HUES6 (cell line): Measurements from ENCODE around the gene TSC22D1.

ENCODE experiments used
- H3K27ac ChIP-seq: 2 replicates; pipeline ENCODE4 v1.7.0; 2013; ENCODE audit warnings: low read depth, mild to moderate bottlenecking, low read length, inconsistent platforms
- H3K27me3 ChIP-seq: 2 replicates; pipeline ENCODE4 v1.6.1; 2013; ENCODE audit warnings: low read length; ENCODE audit not compliant: control insufficient read depth, insufficient read depth
- H3K36me3 ChIP-seq: 2 replicates; pipeline ENCODE4 v1.6.1; 2013; ENCODE audit warnings: low read length; ENCODE audit not compliant: control insufficient read depth, insufficient read depth
- H3K4me1 ChIP-seq: 2 replicates; pipeline ENCODE4 v1.6.1; 2013; ENCODE audit warnings: low read length; ENCODE audit not compliant: control insufficient read depth, insufficient read depth
- H3K4me3 ChIP-seq: 2 replicates; pipeline ENCODE4 v1.5.1; 2013; ENCODE audit warnings: low read depth, low read length
- H3K9ac ChIP-seq: one replicate; pipeline ENCODE4 v1.6.1; 2013; ENCODE audit warnings: mild to moderate bottlenecking, low read length
- H3K9me3 ChIP-seq: 2 replicates; pipeline ENCODE4 v1.6.1; 2013; ENCODE audit warnings: low read depth, low read length; ENCODE audit not compliant: control insufficient read depth, insufficient read depth

TSC22D1 gene

DNA sequence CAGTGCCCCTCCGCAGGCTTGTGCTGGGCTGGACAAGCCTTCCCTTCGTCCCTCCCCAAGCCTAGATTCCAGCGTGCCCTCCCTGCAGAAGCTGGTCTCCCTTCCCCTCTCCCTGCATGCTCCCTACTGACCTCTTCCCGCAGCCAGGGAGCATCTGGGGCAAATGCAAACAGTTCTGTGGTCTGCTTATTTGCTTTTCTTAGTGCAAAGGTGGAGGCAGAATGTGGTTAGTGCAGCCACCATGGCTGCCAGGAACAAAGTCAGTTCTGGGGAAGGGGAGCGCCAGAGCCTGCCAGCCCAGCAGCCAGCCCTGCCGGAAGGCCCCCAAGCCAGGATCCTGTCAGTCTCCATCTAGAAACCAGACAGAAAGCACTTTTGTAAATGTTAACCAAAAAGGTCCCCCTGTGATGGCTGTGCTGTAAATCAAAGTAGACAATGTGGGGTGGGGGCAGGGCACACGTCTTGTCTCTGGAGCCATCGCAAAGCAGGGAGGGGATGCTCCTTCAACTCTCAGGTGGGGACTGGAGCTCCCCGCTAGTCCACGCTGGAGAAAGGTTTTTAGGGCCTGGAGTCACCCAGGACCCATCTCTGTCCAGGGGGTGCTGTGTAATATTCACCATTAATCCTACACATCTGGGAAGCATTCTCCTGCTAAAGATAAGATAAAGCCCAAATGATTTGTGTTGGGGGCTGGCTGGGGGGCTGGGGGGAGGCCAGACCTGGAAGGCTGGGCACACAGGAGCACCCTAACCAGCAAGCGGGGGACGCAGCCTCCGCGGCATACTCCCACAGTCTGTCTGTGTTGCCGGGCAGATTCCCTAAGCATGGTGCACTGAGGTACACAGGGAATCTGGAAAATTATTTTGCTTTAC, 171.6 kb downstream of the TSC22D1 start:
- Histone ChIP-seq H3K9me3 (no peaks in the 10 kb centered on the region), H3K36me3 (no peaks in the 10 kb centered on the region), H3K27ac (peak overlapping the region; percentile 77), H3K27me3 (no peaks in the 10 kb centered on the region), H3K4me1 (peaks cover 60% of the 10 kb centered on the region), H3K4me3 (peak overlapping the region; percentile 36), H3K9ac (peak overlapping the region; percentile 67)

DNA sequence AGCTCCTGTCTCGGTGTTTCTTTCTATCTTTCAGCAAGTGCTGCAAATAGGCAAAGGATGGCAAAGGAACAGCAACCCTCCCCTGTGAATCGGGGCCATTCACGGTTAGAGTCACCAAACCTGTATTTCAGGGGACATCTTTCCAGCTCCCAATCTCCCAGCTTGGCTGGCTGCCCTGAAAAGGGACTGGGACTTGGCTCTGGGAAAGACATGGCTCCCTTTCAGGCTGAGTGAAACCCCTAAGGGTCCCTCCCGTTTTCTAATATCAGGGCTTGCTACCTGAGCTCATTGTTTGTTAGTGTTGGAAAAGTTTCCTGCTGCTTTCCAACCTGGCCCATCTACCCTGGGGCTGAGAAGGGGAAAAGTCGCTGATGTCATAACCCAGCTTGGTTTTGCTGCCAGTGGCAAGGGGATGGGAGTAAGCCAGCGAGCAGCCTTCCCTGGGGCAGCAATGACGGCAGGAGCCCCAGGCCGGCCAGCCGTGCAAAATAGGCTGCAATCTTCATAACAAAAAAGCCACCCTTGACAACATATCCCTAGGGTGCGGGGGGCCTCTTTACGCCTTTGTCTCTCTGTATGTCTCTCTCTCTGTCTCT, 172.6 kb downstream of the TSC22D1 start:
- Histone ChIP-seq H3K27ac (peak overlapping the region; percentile 77; the same call in 1 of the 2 replicates), H3K27me3 (no peaks in the 10 kb centered on the region), H3K9ac (peak overlapping the region; percentile 67), H3K4me3 (peak overlapping the region; percentile 36), H3K4me1 (peaks cover 60% of the 10 kb centered on the region), H3K36me3 (no peaks in the 10 kb centered on the region), H3K9me3 (no peaks in the 10 kb centered on the region)

DNA sequence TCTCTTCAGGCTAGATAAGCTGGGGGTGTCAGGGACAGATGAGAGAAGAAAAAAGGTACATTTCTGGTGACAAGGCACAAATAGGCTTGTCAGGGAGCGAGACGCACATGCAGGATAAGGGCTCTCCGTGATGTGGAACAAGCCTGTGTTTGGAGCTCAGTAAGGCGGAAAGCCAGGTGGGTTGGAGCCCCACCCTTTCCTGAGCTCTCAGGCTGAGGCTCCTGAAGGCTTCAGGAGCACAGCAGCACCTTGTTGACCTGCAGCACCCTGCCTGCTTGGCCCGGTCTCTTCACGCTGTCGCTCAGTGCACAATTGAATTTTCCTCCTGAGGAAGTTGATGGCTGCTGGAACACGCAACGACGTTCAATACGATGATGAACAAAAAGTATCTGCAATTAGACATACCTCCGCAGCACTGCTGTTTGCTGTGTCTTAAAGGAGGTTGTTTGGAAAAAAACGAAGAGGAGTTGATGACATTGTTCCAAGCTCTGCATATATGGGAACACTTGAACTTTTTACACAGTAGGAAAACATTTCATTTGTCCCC, 173.2 kb downstream of the TSC22D1 start:
- peaks cover 61% of the 10 kb centered on the region for H3K4me1 ChIP-seq
- no peak overlapping the region for H3K27ac ChIP-seq
- peak overlapping the region; percentile 36; the same call in 1 of the 2 replicates for H3K4me3 ChIP-seq
- H3K9ac ChIP-seq = peak overlapping the region; percentile 49
- H3K9me3 ChIP-seq = no peaks in the 10 kb centered on the region
- no peaks in the 10 kb centered on the region for H3K27me3 ChIP-seq
- H3K36me3 ChIP-seq = no peaks in the 10 kb centered on the region

DNA sequence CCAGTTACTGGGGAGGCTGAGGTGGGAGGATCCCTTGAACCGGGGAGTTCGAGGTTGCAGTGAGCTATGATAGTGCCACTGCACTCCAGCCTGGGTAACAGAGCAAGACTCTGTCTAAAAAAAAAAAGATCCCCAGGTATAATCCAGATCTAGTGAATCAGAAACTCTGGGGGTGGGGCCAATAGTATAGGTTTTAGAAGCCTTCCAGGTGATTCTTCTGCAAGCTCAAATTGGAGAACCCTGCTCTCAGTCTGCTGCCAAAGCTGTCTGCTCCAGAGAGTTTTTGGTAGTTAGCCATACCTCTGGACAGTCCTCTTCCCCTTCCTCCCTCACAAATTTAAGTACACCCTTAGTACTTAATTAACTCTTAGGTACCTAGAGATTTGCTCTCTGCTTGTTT, 174.6 kb downstream of the TSC22D1 start:
- H3K9me3 ChIP-seq = no peaks in the 10 kb centered on the region
- H3K27ac ChIP-seq = no peak overlapping the region
- H3K27me3 ChIP-seq = no peaks in the 10 kb centered on the region
- H3K4me1 ChIP-seq = peaks cover 68% of the 10 kb centered on the region
- no peak overlapping the region for H3K9ac ChIP-seq
- H3K4me3 ChIP-seq = no peak overlapping the region
- no peaks in the 10 kb centered on the region for H3K36me3 ChIP-seq

DNA sequence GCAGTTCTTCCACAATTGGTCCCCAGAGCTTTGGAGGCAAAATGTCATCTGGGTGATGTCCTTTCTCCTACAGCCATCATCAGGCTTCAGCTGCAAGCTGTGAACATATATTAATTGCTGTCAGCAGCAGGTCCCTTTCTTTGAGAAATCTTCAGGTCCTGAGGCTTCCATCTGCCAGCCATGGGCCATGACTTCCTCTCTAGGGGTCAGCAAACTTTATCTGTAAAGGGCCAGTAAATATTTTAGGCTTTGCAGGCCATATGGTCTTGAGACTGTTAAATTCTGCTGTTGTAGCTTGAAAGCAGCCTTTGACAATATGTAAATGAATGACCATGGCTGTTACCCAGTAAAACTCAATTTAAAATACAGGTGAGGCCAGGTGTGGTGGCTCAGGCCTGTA, 175.4 kb downstream of the TSC22D1 start:
- H3K36me3 ChIP-seq = no peaks in the 10 kb centered on the region
- peaks cover 66% of the 10 kb centered on the region for H3K4me1 ChIP-seq
- H3K27ac ChIP-seq = no peak overlapping the region
- no peaks in the 10 kb centered on the region for H3K27me3 ChIP-seq
- H3K9ac ChIP-seq = no peak overlapping the region
- no peaks in the 10 kb centered on the region for H3K9me3 ChIP-seq
- no peak overlapping the region for H3K4me3 ChIP-seq

DNA sequence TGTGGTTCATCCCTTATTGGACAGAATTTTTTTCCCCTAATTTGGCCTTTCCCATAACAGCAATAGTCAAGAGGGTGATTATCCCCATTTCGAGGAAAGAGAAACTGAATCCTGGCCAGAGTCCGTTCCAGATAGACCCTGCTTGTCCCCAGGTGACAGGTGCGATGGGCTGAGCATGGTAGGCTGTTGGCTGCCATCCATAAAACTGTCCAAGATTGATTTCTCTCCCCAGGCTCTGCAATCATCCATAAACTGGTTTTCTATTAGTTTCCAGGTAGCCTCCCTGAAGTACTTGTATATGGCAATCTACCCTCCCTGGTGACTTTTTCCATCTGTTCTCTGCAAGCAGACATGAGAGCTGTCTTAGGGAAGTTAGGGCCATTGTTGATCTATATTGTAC, 177.1 kb downstream of the TSC22D1 start:
- H3K9me3 ChIP-seq = no peaks in the 10 kb centered on the region
- no peaks in the 10 kb centered on the region for H3K36me3 ChIP-seq
- peaks cover 49% of the 10 kb centered on the region for H3K4me1 ChIP-seq
- no peak overlapping the region for H3K27ac ChIP-seq
- H3K9ac ChIP-seq = no peak overlapping the region
- no peak overlapping the region for H3K4me3 ChIP-seq
- no peaks in the 10 kb centered on the region for H3K27me3 ChIP-seq

DNA sequence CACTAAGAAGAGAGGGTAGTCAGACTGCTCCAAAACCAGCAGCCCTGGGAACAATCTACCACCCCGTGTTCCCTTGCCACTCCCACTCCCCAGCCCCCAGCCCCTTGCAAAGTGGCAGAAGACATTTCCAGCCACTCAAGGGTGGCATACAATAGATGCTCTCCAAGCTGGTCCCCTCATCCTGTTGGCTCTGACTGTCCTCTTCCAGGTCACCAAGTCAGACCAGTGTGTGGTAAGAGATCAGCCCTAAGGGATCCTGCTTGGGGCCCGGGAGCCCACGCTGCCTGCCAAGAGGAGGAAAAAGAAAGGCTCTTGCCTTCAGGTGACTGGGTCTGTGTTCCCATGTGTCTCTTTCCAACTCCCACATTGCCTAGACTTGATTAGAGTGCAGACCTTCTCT, 177.5 kb downstream of the TSC22D1 start:
- no peak overlapping the region for H3K27ac ChIP-seq
- no peaks in the 10 kb centered on the region for H3K9me3 ChIP-seq
- peaks cover 44% of the 10 kb centered on the region for H3K4me1 ChIP-seq
- no peak overlapping the region for H3K4me3 ChIP-seq
- no peak overlapping the region for H3K9ac ChIP-seq
- H3K27me3 ChIP-seq = no peaks in the 10 kb centered on the region
- no peaks in the 10 kb centered on the region for H3K36me3 ChIP-seq

DNA sequence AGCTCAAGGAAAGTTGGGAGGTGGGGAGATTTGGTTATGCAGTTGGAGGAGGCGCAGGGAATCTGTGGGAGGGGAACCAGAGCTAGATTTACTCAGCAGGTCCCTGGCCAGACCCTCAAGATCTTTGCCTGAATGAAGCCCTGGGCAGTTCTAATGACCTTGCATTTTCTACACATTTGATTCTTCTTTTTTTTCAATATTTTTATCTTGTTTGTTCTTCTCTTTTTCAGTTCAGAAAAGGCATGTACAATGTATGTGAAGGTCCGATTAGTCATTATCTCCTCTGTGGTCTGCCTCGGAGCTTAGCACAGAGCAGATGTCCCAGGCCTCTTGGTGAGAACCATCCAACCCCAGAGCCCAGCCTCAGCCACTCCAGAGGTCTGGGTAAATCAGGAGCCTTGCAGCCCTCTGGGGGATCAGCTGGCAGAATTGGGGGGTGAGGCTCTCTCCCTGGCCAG, 178.3 kb downstream of the TSC22D1 start:
- H3K9ac ChIP-seq = no peak overlapping the region
- peaks cover 43% of the 10 kb centered on the region for H3K4me1 ChIP-seq
- H3K36me3 ChIP-seq = no peaks in the 10 kb centered on the region
- no peaks in the 10 kb centered on the region for H3K9me3 ChIP-seq
- 0 out of 2 replicates have a peak overlapping the region, but pooled peaks have one; percentile 7 for H3K27ac ChIP-seq
- H3K27me3 ChIP-seq = no peaks in the 10 kb centered on the region
- H3K4me3 ChIP-seq = no peak overlapping the region

DNA sequence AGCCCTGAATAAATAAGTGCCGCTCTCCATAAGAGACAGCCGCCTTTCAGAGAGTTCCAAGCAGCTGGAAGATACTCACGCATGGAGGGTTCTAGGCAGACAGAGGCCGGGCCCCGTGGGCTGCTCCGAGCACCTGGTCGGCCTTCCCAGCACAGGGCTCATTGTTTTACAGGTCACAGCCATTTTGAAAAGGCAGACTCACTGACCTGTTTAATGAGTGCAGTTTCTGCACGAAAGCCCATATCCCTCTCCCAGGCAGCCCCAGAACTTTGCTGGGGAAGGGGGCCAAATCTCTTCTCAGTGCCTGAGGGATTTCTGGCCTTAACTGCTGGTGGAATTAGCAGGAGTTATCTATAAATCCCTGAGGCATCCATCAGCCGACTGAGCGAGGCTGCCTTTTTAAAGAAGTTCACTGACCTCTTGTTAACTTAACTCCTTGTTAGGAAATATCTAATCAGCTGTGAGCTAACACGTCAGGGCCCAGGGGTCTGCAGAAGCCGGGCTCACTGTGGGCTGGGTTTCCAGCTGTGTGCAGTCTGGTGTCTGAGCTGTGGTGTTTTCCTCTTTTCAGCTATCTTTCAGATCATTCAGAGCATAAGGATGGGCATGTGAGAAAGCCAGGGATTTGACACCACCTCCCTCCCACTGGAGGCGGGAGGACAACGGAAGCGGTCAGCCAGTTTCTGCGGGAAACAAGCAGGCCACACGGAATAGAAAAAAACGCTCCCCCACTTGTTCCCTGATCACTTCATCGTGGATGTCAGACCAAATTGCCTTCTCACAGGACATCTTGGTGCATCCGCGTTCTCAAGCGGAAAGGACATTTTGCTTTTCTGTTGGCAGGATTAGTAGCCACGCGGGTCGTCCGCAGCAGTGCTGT, 179.2 kb downstream of the TSC22D1 start:
- Histone ChIP-seq H3K27ac (peak overlapping the region; percentile 80; the same call in 1 of the 2 replicates), H3K4me1 (peaks cover 37% of the 10 kb centered on the region; the same call in 1 of the 2 replicates), H3K9me3 (no peaks in the 10 kb centered on the region), H3K27me3 (no peaks in the 10 kb centered on the region), H3K9ac (peak overlapping the region; percentile 63), H3K36me3 (no peaks in the 10 kb centered on the region), H3K4me3 (no peak overlapping the region)

DNA sequence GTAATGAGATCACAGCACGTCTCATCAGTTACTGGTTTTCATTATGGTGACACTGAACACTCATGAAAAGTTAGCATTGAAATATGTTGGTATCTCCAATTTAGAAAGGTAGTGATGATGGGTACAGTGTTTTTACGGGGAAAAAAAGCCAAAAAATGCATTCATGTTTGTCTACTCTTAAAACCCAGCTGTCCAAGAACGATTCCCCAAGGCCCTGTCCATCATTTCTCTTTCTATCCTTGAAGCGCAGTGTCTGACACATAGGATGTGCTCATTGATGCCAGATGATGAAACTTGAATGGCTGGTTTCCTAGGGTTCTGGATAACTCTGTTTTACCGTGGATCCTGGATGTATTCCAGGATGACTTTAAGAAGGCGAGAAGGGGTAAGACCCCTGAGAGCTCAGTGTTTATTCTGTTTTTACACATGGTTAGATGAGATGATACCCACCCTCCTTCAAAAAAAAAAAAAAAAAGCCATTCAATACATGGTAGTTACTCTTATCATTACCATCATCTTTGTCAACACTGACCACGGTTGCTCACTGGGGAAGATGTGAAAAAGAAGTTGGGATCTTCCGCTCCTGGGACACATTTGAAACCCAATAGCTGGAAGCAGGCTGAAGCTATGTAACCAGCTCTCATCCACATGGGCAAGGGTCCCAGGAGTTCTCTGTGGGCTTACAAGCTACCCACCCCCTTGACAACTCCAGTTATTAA, 180.0 kb downstream of the TSC22D1 start:
- Histone ChIP-seq H3K4me1 (peaks cover 34% of the 10 kb centered on the region; the same call in 1 of the 2 replicates), H3K27ac (peak overlapping the region; percentile 80; the same call in 1 of the 2 replicates), H3K4me3 (no peak overlapping the region), H3K36me3 (no peaks in the 10 kb centered on the region), H3K27me3 (no peaks in the 10 kb centered on the region), H3K9me3 (no peaks in the 10 kb centered on the region), H3K9ac (peak overlapping the region; percentile 63)
